ENCODE measurements around the gene GABRA5. TPM values are rescaled to one million over a fixed set of nuclear protein-coding genes. Genes with fewer than 3 reads are reported as not detected.

Gene GABRA5
- total RNA-seq (2021; fragmentation: NEBNext Ultra II Directional; extraction: Animal tissue kit (Norgen Biotek cat#: 25700)) (14.5 and 15.0 TPM in 2 replicates), polyA plus RNA-seq (2011; rRNA removed) (27.1 and 29.6 TPM in 2 replicates), polyA minus RNA-seq (2011; rRNA and poly(A)+ RNA removed) (51.4 and 64.8 TPM in 2 replicates)
- polyA plus RNA-seq (2011; cell fraction: cytosol; rRNA removed), result 32.0 TPM
- polyA plus RNA-seq (2011; cell fraction: nucleus; rRNA removed), result 51.6 TPM
- polyA plus RNA-seq (2012, experiment 1 of 2), result 16.1 to 18.4 TPM (median 17.9 TPM) in 4 replicates
- polyA plus RNA-seq (2012, experiment 2 of 2), result 5.3 TPM
- 30.2 TPM for polyA plus RNA-seq (2013, experiment 1 of 2)
- polyA plus RNA-seq (2013, experiment 2 of 2), result 31.6 TPM
- polyA minus RNA-seq (2011; cell fraction: cytosol; rRNA and poly(A)+ RNA removed), result 30.8 TPM
- 38.6 TPM for polyA minus RNA-seq (2011; cell fraction: nucleus; rRNA and poly(A)+ RNA removed)
- long read RNA-seq, experiment 1, partial matches to known transcripts, result 10 of 22 reads
- long read RNA-seq, experiment 1, other reads (novel, unspliced or antisense), result 7 of 22 reads
- long read RNA-seq, experiment 2, partial matches to known transcripts, result 1 of 4 reads
- long read RNA-seq, experiment 2, other reads (novel, unspliced or antisense), result 1 of 4 reads

GRCh38 chr15:26866298-26867199 is at the start of gene GABRA5:
TSS of gene GABRA5 (plus strand) at chr15:26867062. CDS start at chr15:26869249, 2,187 bp downstream.
- no peak within 1 kb of the TSS for H4K91ac ChIP-seq (replicated peaks; ENCODE audit: insufficient read length, low read length)
- no peaks in the 10 kb centered on the region for H3K79me1 ChIP-seq (ENCODE audit: low read depth, low read length)
- H3K18ac ChIP-seq (ENCODE audit: extremely low read depth, low read length), result peak within 1 kb of the TSS; percentile 71
- no peak within 1 kb of the TSS for H3K27ac ChIP-seq (ENCODE audit: low read depth, low read length)
- H3K23ac ChIP-seq (ENCODE audit: insufficient read length), result no peak within 1 kb of the TSS
- H3K79me2 ChIP-seq (ENCODE audit: control insufficient read depth in 1 of 2, insufficient read depth in 2 of 2, low read length in 2 of 2), result no peaks in the 10 kb centered on the region
- H2BK12ac ChIP-seq (ENCODE audit: low read depth, low read length), result peak within 1 kb of the TSS; percentile 75; the same call in 1 of the 2 replicates
- H2AFZ ChIP-seq (ENCODE audit: low read length), result peak within 1 kb of the TSS; percentile 65
- H2BK20ac ChIP-seq (ENCODE audit: low read length), result peak within 1 kb of the TSS; percentile 9; the same call in 1 of the 2 replicates
- H2AK5ac ChIP-seq (ENCODE audit: low read depth, low read length), result no peak within 1 kb of the TSS
- H2BK120ac ChIP-seq (replicated peaks; ENCODE audit: low read depth, low read length), result no peak within 1 kb of the TSS
- POLR2A ChIA-PET (ENCODE audit: partially characterized antibody), result interaction anchor here (1.7 kb wide), 1 partner anchor 27 kb away, joined by 4 read pairs; no protein-coding TSS in a partner anchor
- H2BK5ac ChIP-seq (ENCODE audit: low read depth, low read length), result no peak within 1 kb of the TSS
- peaks cover 0 to 13% (median 6%) of the 10 kb centered on the region in 4 experiments; a peak in 5 of 7 replicates for H3K4me1 ChIP-seq (replicated peaks in 1 of 4; ENCODE audit: control insufficient read depth in 3 of 4, insufficient read depth in 4 of 4, low read length in 3 of 4)
- CTCF ChIA-PET (ENCODE audit: partially characterized antibody), result interaction anchor here (0.7 to 2.3 kb wide), 6 partner anchors 28 to 817 kb away, joined by 3 to 9 read pairs (median 3); no protein-coding TSS in a partner anchor
- peak within 1 kb of the TSS; percentile 80; the same call in 1 of the 2 replicates for H4K8ac ChIP-seq (ENCODE audit: extremely low read depth, insufficient read depth, low read length)
- H2BK15ac ChIP-seq (ENCODE audit: low read length), result no peak within 1 kb of the TSS
- DNase-seq (ENCODE audit: low read depth in 1 of 2, low spot score in 2 of 2) (peak in 1 of 2 experiments; percentile 83), FAIRE-seq (no peak)
- peaks cover 0 to 3% (median 0%) of the 10 kb centered on the region in 4 experiments; a peak in 1 of 8 replicates for H3K36me3 ChIP-seq (ENCODE audit: control insufficient read depth in 2 of 4, insufficient read depth in 4 of 4, low read length in 3 of 4)
- 12% methylated on average over 57 of the region's 63 CpGs; no CpG with 5 or more reads in 1 of the 2 experiments for WGBS, 2 experiments (ENCODE audit: extremely low coverage in 1 of 2, insufficient coverage in 1 of 2, insufficient read length in 1 of 2, insufficient replicate concordance in 2 of 2, low coverage in 1 of 2, low lambda C conversion rate in 2 of 2, missing lambda C conversion rate in 1 of 2)
- no peak within 1 kb of the TSS for H3K14ac ChIP-seq (ENCODE audit: insufficient read length)
- no peak within 1 kb of the TSS for H4K5ac ChIP-seq (ENCODE audit: insufficient read length, low read depth, low read length)
- H3K4me3 ChIP-seq (ENCODE audit: extremely low read depth in 1 of 4, insufficient read depth in 2 of 4, low read depth in 3 of 4, low read length in 4 of 4), result peak within 1 kb of the TSS; percentile 27 to 76 (median 53)
- H3K9me3 ChIP-seq (ENCODE audit: insufficient read depth in 2 of 2, low read depth in 1 of 2, low read length in 1 of 2), result no peaks in the 10 kb centered on the region
- no peak within 1 kb of the TSS for H3K56ac ChIP-seq (replicated peaks; ENCODE audit: insufficient read length, low read depth, low read length)
- H3K9ac ChIP-seq (replicated peaks in 1 of 4; ENCODE audit: extremely low read depth in 1 of 4, low read depth in 3 of 4, low read length in 3 of 4), result peak within 1 kb of the TSS in 2 of 4 experiments; percentile 5 to 82; a peak in 4 of 7 replicates
- H3K23me2 ChIP-seq (ENCODE audit: low read depth, low read length), result peaks cover 14% of the 10 kb centered on the region
- peaks cover 0 to 2% of the 10 kb centered on the region in 2 experiments for H4K20me1 ChIP-seq (replicated peaks in 1 of 2; ENCODE audit: control insufficient read depth in 1 of 2, insufficient read depth in 2 of 2, low read length in 2 of 2)
- peak within 1 kb of the TSS; percentile 85 to 86 for H3K4me2 ChIP-seq (ENCODE audit: insufficient read depth in 1 of 2, low read depth in 2 of 2, low read length in 2 of 2)
- H3K4ac ChIP-seq (replicated peaks; ENCODE audit: insufficient read length, low read depth, low read length), result no peak within 1 kb of the TSS
- peaks cover 8 to 39% (median 24%) of the 10 kb centered on the region in 4 experiments for H3K27me3 ChIP-seq (replicated peaks in 1 of 4; ENCODE audit: control insufficient read depth in 3 of 4, extremely low read depth in 1 of 4, insufficient read depth in 3 of 4, low read length in 3 of 4)
- TF ChIP-seq POLR2AphosphoS5 (IDR thresholded peaks at IDR 0.05; ENCODE audit: low read depth, low read length), result no peak
- no peak for TF ChIP-seq GTF2F1 (IDR thresholded peaks at IDR 0.05; ENCODE audit: borderline replicate concordance, low read depth, low read length)
- no peak for TF ChIP-seq KDM1A (IDR thresholded peaks at IDR 0.05; ENCODE audit: borderline replicate concordance, low read length)
- no peak; the same call in 1 of the 2 replicates for TF ChIP-seq CREB1 (IDR thresholded peaks at IDR 0.05)
- no peak for TF ChIP-seq CHD1 (IDR thresholded peaks at IDR 0.05; ENCODE audit: low read depth, low read length)
- TF ChIP-seq MAX (IDR thresholded peaks at IDR 0.05), result peak; percentile 36; the same call in 1 of the 2 replicates
- no peak for TF ChIP-seq SIX5 (IDR thresholded peaks at IDR 0.05; ENCODE audit: low read depth, low read length)

Data from H1 (cell line).